AG04450 (cell line): ENCODE data around the gene GLIPR1L2. TPM values are rescaled to one million over a fixed set of nuclear protein-coding genes. Genes with fewer than 3 reads are reported as not detected.
"Not testable (repeated sequence)": the region's sequence is repeated elsewhere in the genome, so short reads cannot be mapped to it uniquely, and the experiment has no call there.

Experiments
- CTCF ChIA-PET: fragments of 300-600, 350-600 bp; formaldehyde crosslinking; extraction: SDS; loops from one replicate; lab custom pipeline; 2022; ENCODE audit warnings: antibody characterized with exemption, inconsistent platforms; lab: Charles Lee
- POLR2A ChIA-PET: fragments of 350-600 bp; formaldehyde crosslinking; extraction: SDS; loops from one replicate; lab custom pipeline; 2021; ENCODE audit warnings: antibody characterized with exemption, inconsistent platforms; lab: Yijun Ruan, JAX
- DNase-seq: peaks from one replicate; pipeline ENCODE4 v3.0.0-alpha.2; 2011; ENCODE audit warnings: low read depth, low spot score
- H3K27ac ChIP-seq: one replicate; pipeline ENCODE4 v1.5.1; 2012; ENCODE audit warnings: low read depth, low read length, control low read depth
- H3K27me3 ChIP-seq: one replicate; pipeline ENCODE4 v1.6.0; 2012; ENCODE audit warnings: low read length; ENCODE audit not compliant: control insufficient read depth, insufficient read depth
- H3K4me3 ChIP-seq: 2 replicates; pipeline ENCODE4 v1.5.1; 2011; ENCODE audit warnings: mild to moderate bottlenecking, low read depth, low read length, control low read depth
- H3K9me3 ChIP-seq: 2 replicates; pipeline ENCODE4 v1.5.1; 2012; ENCODE audit warnings: low read length; ENCODE audit not compliant: control insufficient read depth, insufficient read depth
- CTCF ChIP-seq: IDR thresholded peaks from 2 replicates; pipeline ENCODE4 v1.5.1; 2011; ENCODE audit warnings: low read depth, low read length, control low read depth, inconsistent platforms
- polyA plus RNA-seq: library from polyadenylated mRNA; depleted of rRNA; stranded (reverse); fragments of >200 nt; gene quantifications from 2 replicates; pipeline ENCODE4 v1.2.3, GENCODE V29; 2011

The GLIPR1L2 gene
- polyA plus RNA-seq, 1 experiment: 0.27 TPM

- Histone ChIP-seq H3K4me3 (no peak overlapping the region), H3K9me3 (0 out of 2 replicates have a peak, but pooled peaks cover 2% of the 10 kb centered on the region), H3K27ac (no peak overlapping the region), H3K27me3 (no peaks in the 10 kb centered on the region)
- DNase-seq: no peak
- ChIA-PET CTCF (no interaction called here), POLR2A (no interaction called here)
- no peak for TF ChIP-seq CTCF
Observed at GRCh38 chr12:75443709-75444108, 52.8 kb downstream of the GLIPR1L2 start.

- DNase-seq: peak; percentile 7
- peak overlapping the region; percentile 25 for H3K27ac ChIP-seq
- H3K27me3 ChIP-seq: no peaks in the 10 kb centered on the region
- CTCF ChIA-PET: no interaction called here
- no peak overlapping the region for H3K4me3 ChIP-seq
- POLR2A ChIA-PET: no interaction called here
- TF ChIP-seq CTCF: no peak
- H3K9me3 ChIP-seq: 0 out of 2 replicates have a peak, but pooled peaks cover 2% of the 10 kb centered on the region
Observed at GRCh38 chr12:75444429-75445136, 53.7 kb downstream of the GLIPR1L2 start.

GRCh38 chr12:75445137-75445507 lies 54.2 kb downstream of the GLIPR1L2 start:
- H3K9me3 ChIP-seq, DNase-seq, H3K27me3 ChIP-seq, POLR2A ChIA-PET, H3K27ac ChIP-seq, CTCF ChIA-PET, H3K4me3 ChIP-seq: not testable (repeated sequence)

- no peak overlapping the region for H3K27ac ChIP-seq
- no peak overlapping the region for H3K4me3 ChIP-seq
- no peaks in the 10 kb centered on the region for H3K27me3 ChIP-seq
- no peaks in the 10 kb centered on the region for H3K9me3 ChIP-seq
- POLR2A ChIA-PET: no interaction called here
- DNase-seq: peak; percentile 34
- TF ChIP-seq CTCF: no peak
- CTCF ChIA-PET: interaction anchor here (1.2 to 2.4 kb wide), 2 partner anchors 10 to 55 kb away, joined by 5 to 12 read pairs; partner anchors contain the start of gene GLIPR1L2
Observed at GRCh38 chr12:75446857-75447256, 56.0 kb downstream of the GLIPR1L2 start.

GRCh38 chr12:75447691-75448393 lies 57.0 kb downstream of the GLIPR1L2 start:
- ChIA-PET CTCF (interaction anchor here (0.6 to 2.4 kb wide), 2 partner anchors 56 to 645 kb away, joined by 3 to 12 read pairs; partner anchors contain the start of gene GLIPR1L2), POLR2A (no interaction called here)
- no peak overlapping the region for H3K27ac ChIP-seq
- no peaks in the 10 kb centered on the region for H3K27me3 ChIP-seq
- TF ChIP-seq CTCF: no peak
- no peak overlapping the region for H3K4me3 ChIP-seq
- no peaks in the 10 kb centered on the region for H3K9me3 ChIP-seq
- DNase-seq: no peak
